Activated T-cell treated with anti-CD3 and anti-CD28 coated beads, Interleukin-2, amount 50 U/mL, for 72 hours (primary cell): ENCODE data around the gene EXOSC9. TPM values are rescaled to one million over a fixed set of nuclear protein-coding genes. Genes with fewer than 3 reads are reported as not detected.
A peak's percentile ranks its signal among the peaks of the same experiment; 100 is the strongest.

Experiments used
- ATAC-seq, 2 donors: fragments of 150-1000 bp; cut with Tn5 transposase; replicated peaks in 1 of 2; 2 replicates each; pipeline ENCODE4 v1.10.0; 2021; ENCODE audit warnings: moderate library complexity in 2 of 2, mild to moderate bottlenecking in 1 of 2
- DNase-seq, 2 donors: peaks; one replicate each; pipeline ENCODE4 v3.0.0; 2021 to 2022; ENCODE audit warnings: mixed read lengths in 1 of 2
- H3K27ac Mint-ChIP-seq: one replicate; pipeline ENCODE4 v1.8.0; 2022; ENCODE audit warnings: mild to moderate bottlenecking, moderate library complexity, mixed read lengths
- H3K27me3 Mint-ChIP-seq: one replicate; pipeline ENCODE4 v1.8.0; 2022; ENCODE audit warnings: low read depth, mixed read lengths
- H3K36me3 Mint-ChIP-seq, 2 donors: one replicate each; pipeline ENCODE4 v1.8.0; 2022; ENCODE audit warnings: mixed read lengths in 2 of 2, mild to moderate bottlenecking in 1 of 2; ENCODE audit not compliant: insufficient read depth in 2 of 2
- H3K4me1 Mint-ChIP-seq: one replicate; pipeline ENCODE4 v1.8.0; 2022; ENCODE audit warnings: low read depth, mixed read lengths
- H3K4me3 Mint-ChIP-seq, 2 donors: one replicate each; pipeline ENCODE4 v1.8.0; 2022; ENCODE audit warnings: mild to moderate bottlenecking in 2 of 2, mixed read lengths in 2 of 2, moderate library complexity in 2 of 2
- H3K9me3 Mint-ChIP-seq, 2 donors: one replicate each; pipeline ENCODE4 v1.8.0; 2022; ENCODE audit warnings: mixed read lengths in 2 of 2
- total RNA-seq, 2 donors: library from RNA; stranded (reverse); gene quantifications; one replicate each; pipeline ENCODE4 v1.2.3, GENCODE V29; 2022

EXOSC9 gene
- total RNA-seq, 2 donors from 2014 or later = 52.7 to 70.0 TPM

DNA sequence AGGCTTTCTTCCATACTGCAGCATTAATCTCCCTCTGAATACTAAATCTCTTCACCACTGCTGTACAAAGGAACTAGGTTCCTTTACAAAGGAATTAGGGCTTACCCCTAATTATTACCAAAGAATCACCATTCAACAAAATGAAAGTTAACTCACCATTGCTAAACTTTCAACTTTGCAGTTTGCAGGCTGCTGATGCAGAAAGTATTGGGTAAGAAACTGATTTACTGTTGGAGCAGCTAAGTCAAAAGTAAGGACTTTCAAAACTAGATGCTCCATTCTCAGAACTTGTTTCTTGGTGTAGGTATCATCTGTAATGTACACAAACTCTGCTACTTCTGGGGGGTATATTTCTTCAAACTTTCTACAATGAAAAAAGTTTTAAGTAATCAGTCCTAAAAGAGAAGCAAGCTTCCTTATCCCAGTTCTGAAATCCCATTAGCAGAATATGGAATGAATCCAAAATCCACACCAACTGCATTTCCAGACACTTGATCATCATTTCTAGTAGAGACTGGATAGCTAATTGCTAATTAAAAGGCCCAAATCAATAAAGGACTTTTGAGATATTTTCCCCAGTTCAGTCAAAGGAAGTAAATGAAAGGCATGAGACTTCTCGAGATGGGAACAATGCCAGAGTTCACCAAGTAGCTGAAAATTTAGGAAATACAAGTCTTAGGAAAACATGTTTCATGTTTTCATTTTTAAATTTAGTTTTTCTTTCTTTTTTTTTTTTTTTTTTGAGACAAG, 18.3 kb downstream of the EXOSC9 start:
- no peaks in the 10 kb centered on the region for H3K27me3 Mint-ChIP-seq
- H3K9me3 Mint-ChIP-seq = no peaks in the 10 kb centered on the region
- ATAC-seq (no peak), DNase-seq (no peak)
- H3K4me3 Mint-ChIP-seq = peak overlapping the region in 1 of 2 donors; percentile 15
- peaks cover 30% of the 10 kb centered on the region for H3K4me1 Mint-ChIP-seq
- H3K27ac Mint-ChIP-seq = peak overlapping the region; percentile 78
- H3K36me3 Mint-ChIP-seq = peaks cover 7 to 35% of the 10 kb centered on the region in 2 donors

DNA sequence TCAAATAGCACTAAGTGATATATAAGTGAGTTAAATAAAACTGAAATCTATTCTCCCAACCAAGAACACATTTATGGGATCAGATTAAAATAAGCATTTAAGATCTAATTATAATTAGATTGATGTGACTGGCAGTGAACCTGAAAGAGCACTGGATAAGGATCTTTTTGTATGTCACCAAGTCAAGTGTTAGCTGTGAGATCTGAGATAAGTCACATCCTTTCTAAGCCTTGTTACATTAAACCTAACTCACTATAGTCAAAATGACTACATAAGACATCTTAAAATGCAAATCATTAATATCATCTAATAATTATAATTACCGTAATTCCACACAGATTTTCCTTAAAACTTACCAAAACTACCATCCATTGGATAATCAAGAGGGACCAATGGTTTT, 20.9 kb downstream of the EXOSC9 start:
- Mint-ChIP-seq H3K36me3 (peaks cover 7 to 28% of the 10 kb centered on the region in 2 donors), H3K27ac (peak overlapping the region; percentile 66), H3K4me1 (peaks cover 31% of the 10 kb centered on the region), H3K27me3 (no peaks in the 10 kb centered on the region), H3K9me3 (no peaks in the 10 kb centered on the region), H3K4me3 (peak overlapping the region; percentile 95 to 97)
- no peak for DNase-seq
- ATAC-seq = no peak

DNA sequence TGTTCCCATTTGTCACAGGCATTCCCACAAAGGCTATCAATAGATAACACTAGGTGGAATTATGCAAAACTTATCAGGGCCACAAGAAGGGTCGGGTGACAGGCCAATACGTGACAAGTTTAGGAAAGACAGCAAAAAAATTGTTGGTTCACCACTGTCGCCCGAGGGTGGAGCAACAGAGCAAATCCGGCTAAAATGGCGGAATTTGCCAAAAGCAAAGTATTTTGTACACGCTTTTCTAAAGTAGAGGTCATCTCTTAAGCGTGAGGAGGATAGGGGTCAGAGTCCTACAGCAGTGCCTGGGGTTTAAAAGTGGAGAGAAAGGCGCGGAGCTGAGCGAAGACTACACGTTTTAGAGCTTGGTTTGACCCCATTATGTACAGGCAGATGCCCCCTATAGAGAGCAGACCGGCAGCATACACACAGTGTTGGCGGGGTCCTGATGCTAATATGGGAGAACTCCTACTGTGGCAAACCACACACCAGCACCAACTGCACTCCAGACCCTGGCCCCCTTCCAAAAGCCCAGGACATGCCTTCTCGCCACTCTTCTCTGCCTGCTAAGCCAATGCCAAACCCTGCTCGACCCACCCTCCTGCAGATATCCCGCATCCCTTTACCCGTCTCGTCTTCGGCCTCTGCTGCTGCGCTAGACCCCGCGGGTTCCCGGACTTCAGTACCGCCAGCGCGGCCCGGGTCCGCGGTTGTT, 21.8 kb downstream of the EXOSC9 start:
- ATAC-seq = peak; percentile 21 to 22
- Mint-ChIP-seq H3K9me3 (no peaks in the 10 kb centered on the region), H3K27me3 (no peaks in the 10 kb centered on the region), H3K4me1 (peaks cover 31% of the 10 kb centered on the region), H3K4me3 (peak overlapping the region; percentile 95 to 97), H3K27ac (peak overlapping the region; percentile 66), H3K36me3 (peaks cover 7 to 27% of the 10 kb centered on the region in 2 donors)
- DNase-seq = peak; percentile 48 to 54

DNA sequence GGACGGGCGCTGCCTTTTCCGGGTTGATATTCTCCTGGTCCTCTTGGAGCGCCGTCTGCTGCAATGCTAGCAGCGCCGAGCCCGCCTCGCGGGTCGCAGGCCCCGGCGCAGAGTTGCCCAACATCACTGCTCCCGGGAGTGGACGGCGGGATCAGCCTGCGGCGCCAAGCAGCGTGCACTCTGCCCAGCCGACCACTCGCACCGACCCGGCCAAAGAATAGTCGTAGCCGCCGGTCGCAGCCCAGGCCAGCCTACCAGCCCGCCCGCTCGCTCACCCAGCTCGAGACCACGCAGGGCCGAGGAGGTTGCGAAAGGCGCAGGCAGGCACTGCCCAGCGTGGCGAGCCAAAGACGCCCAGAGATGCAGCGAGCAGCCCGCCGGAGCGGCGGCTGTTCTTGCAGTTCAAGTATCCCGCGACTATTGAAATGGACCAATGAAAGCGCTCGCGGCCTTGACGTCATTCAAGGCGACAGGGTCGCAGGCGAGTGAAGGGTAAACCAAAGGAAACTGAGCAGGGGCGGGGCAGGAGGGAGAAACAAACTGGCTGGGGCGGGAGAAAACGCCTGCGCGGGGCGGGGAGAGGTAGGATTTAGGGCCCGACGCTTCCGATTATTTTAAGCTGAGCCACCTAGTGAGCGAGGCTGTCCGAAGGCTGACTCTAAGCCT, 22.5 kb downstream of the EXOSC9 start, which contains the start of gene CCNA2:
Gene CCNA2, minus strand, starts transcription at position 379 of the 666 bp plus-strand sequence. Its CDS starts 255 bp downstream, at position 124.
- H3K27ac Mint-ChIP-seq = peak within 1 kb of the TSS; percentile 89
- H3K27me3 Mint-ChIP-seq = no peaks in the 10 kb centered on the region
- H3K9me3 Mint-ChIP-seq = no peaks in the 10 kb centered on the region
- H3K4me3 Mint-ChIP-seq = peak within 1 kb of the TSS; percentile 95 to 97
- H3K4me1 Mint-ChIP-seq = peaks cover 27% of the 10 kb centered on the region
- DNase-seq (peak; percentile 95 to 97), ATAC-seq (peak; percentile 96 to 97)
- peaks cover 5 to 22% of the 10 kb centered on the region in 2 donors for H3K36me3 Mint-ChIP-seq

GRCh38 chr4:121824171-121824527, 23.0 kb downstream of the EXOSC9 start:
- H3K4me1 Mint-ChIP-seq = peaks cover 23% of the 10 kb centered on the region
- peak overlapping the region; percentile 95 to 97 for H3K4me3 Mint-ChIP-seq
- H3K27ac Mint-ChIP-seq = peak overlapping the region; percentile 89
- ATAC-seq (no peak), DNase-seq (no peak)
- no peaks in the 10 kb centered on the region for H3K9me3 Mint-ChIP-seq
- peaks cover 3 to 17% of the 10 kb centered on the region in 2 donors for H3K36me3 Mint-ChIP-seq
- no peaks in the 10 kb centered on the region for H3K27me3 Mint-ChIP-seq

GRCh38 chr4:121824950-121825349, 23.8 kb downstream of the EXOSC9 start:
- no peaks in the 10 kb centered on the region for H3K9me3 Mint-ChIP-seq

GRCh38 chr4:121827853-121828252, 26.7 kb downstream of the EXOSC9 start:
- Mint-ChIP-seq H3K27me3 (no peaks in the 10 kb centered on the region), H3K4me1 (peaks cover 8% of the 10 kb centered on the region), H3K9me3 (no peaks in the 10 kb centered on the region), H3K27ac (no peak overlapping the region), H3K36me3 (peaks cover 3 to 4% of the 10 kb centered on the region in 2 donors), H3K4me3 (no peak overlapping the region)
- DNase-seq (no peak), ATAC-seq (no peak)

More at GRCh38 chr4:121824950-121825349, 23.8 kb downstream of the EXOSC9 start:
- Mint-ChIP-seq H3K4me1 (peaks cover 20% of the 10 kb centered on the region), H3K27me3 (no peaks in the 10 kb centered on the region), H3K4me3 (peak overlapping the region in 1 of 2 donors; percentile 49), H3K36me3 (peaks cover 3 to 13% of the 10 kb centered on the region in 2 donors), H3K27ac (no peak overlapping the region)
- DNase-seq = no peak
- ATAC-seq = no peak

DNA sequence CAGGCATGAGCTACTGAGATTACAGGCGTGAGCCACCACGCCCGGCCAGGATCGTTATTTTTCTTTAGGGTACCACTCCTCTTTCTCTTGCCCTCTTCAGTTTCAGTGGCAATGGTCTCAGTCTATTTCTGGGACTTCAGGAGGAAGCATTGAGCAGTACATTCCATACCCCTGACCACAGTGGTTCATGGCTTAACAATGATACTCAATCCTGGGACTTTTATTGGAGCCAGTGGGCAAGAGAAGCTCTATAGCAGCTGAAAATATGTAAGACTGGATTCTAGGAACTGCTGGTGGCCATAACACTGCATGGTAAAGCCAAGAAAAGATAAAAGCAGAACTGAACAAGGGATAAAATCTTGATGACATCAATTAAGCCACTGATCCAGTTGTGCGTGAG, 28.4 kb downstream of the EXOSC9 start:
- DNase-seq (no peak), ATAC-seq (no peak)
- no peak overlapping the region for H3K27ac Mint-ChIP-seq
- no peaks in the 10 kb centered on the region for H3K27me3 Mint-ChIP-seq
- H3K36me3 Mint-ChIP-seq = peaks cover 0 to 2% of the 10 kb centered on the region in 2 donors
- H3K4me3 Mint-ChIP-seq = no peak overlapping the region
- H3K4me1 Mint-ChIP-seq = no peaks in the 10 kb centered on the region
- H3K9me3 Mint-ChIP-seq = no peaks in the 10 kb centered on the region

- DNase-seq (no peak), ATAC-seq (no peak)
- peaks cover 5 to 9% of the 10 kb centered on the region in 2 donors for H3K36me3 Mint-ChIP-seq
- no peaks in the 10 kb centered on the region for H3K27me3 Mint-ChIP-seq
- peaks cover 0 to 2% of the 10 kb centered on the region in 2 donors for H3K9me3 Mint-ChIP-seq
- no peaks in the 10 kb centered on the region for H3K4me1 Mint-ChIP-seq
- no peak overlapping the region for H3K4me3 Mint-ChIP-seq
- no peak overlapping the region for H3K27ac Mint-ChIP-seq
Measured at GRCh38 chr4:121838136-121838535, 37.0 kb downstream of the EXOSC9 start.

GRCh38 chr4:121842862-121843261, 41.7 kb downstream of the EXOSC9 start:
- H3K36me3 Mint-ChIP-seq = peaks cover 8 to 9% of the 10 kb centered on the region in 2 donors
- DNase-seq = no peak
- no peaks in the 10 kb centered on the region for H3K27me3 Mint-ChIP-seq
- H3K9me3 Mint-ChIP-seq = peaks cover 0 to 2% of the 10 kb centered on the region in 2 donors
- H3K4me1 Mint-ChIP-seq = no peaks in the 10 kb centered on the region
- H3K4me3 Mint-ChIP-seq = no peak overlapping the region
- ATAC-seq = no peak
- H3K27ac Mint-ChIP-seq = no peak overlapping the region

DNA sequence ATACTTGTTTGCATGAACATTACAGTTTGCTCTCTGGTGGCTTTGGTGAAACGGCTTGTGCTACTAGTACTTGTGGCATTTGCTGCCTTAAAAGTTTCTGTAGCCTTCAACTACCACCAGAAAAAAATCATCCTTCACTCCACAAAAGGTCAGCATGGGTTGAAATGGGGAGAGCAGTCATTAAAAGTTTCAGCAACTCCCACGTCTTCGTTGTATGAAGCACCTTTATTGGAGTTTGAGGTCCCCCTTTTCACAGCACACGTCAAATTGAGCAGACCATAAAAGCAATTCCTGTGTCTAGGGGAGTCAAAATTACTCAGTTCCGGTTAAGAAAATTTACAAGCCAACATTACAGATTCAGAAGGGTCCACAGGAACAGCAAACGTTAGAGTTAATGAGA, 45.5 kb downstream of the EXOSC9 start:
- peaks cover 1 to 7% of the 10 kb centered on the region in 2 donors for H3K36me3 Mint-ChIP-seq
- no peak overlapping the region for H3K27ac Mint-ChIP-seq
- H3K4me3 Mint-ChIP-seq = no peak overlapping the region
- no peak for DNase-seq
- H3K27me3 Mint-ChIP-seq = no peaks in the 10 kb centered on the region
- no peaks in the 10 kb centered on the region for H3K9me3 Mint-ChIP-seq
- ATAC-seq = peak in 1 of 2 donors; percentile 74
- H3K4me1 Mint-ChIP-seq = no peaks in the 10 kb centered on the region

DNA sequence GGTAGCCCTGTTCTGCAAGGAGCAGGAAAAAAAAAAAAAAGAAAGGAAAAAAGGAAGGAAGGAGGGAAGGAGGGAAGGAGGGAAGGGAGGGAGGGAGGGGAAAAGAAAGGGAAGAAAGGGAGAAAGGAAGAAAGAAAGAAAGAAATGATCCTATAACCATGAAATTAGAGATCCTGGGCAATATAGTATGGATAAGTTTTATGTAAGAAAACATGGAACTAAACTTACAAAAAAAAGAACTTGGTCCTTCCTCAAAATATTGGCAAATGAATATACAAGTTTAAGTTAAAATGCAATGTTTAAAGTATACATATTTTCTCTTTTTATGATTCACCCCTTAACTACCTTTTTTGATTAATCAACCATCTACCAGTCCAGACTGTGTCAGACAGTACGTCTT, 50.2 kb downstream of the EXOSC9 start:
- H3K27me3 Mint-ChIP-seq = no peaks in the 10 kb centered on the region
- no peak for ATAC-seq
- peak overlapping the region; percentile 0 for H3K27ac Mint-ChIP-seq
- H3K4me1 Mint-ChIP-seq = no peaks in the 10 kb centered on the region
- no peak overlapping the region for H3K4me3 Mint-ChIP-seq
- no peak for DNase-seq
- no peaks in the 10 kb centered on the region for H3K36me3 Mint-ChIP-seq
- no peaks in the 10 kb centered on the region for H3K9me3 Mint-ChIP-seq

- Mint-ChIP-seq H3K9me3 (no peaks in the 10 kb centered on the region), H3K36me3 (no peaks in the 10 kb centered on the region), H3K4me3 (no peak overlapping the region), H3K27ac (no peak overlapping the region), H3K27me3 (no peaks in the 10 kb centered on the region), H3K4me1 (peaks cover 13% of the 10 kb centered on the region)
- no peak for DNase-seq
- ATAC-seq = no peak
Measured at GRCh38 chr4:121860121-121860520, 59.0 kb downstream of the EXOSC9 start.
